ACHN (cell line): ENCODE measurements around the gene KRT77.

ENCODE experiments used
- DNase-seq: peaks from one replicate; pipeline ENCODE4 v3.0.0-alpha.2; 2015
- in situ Hi-C: cut with HindIII; loops from 2 replicates; pipeline ENCODE4 v1.10.0; 2017; ENCODE audit warnings: low sequenced_read_pairs, low pct_ligation_motif_present, low pct_unique_long_range_greater_than_20kb

KRT77 gene

DNA sequence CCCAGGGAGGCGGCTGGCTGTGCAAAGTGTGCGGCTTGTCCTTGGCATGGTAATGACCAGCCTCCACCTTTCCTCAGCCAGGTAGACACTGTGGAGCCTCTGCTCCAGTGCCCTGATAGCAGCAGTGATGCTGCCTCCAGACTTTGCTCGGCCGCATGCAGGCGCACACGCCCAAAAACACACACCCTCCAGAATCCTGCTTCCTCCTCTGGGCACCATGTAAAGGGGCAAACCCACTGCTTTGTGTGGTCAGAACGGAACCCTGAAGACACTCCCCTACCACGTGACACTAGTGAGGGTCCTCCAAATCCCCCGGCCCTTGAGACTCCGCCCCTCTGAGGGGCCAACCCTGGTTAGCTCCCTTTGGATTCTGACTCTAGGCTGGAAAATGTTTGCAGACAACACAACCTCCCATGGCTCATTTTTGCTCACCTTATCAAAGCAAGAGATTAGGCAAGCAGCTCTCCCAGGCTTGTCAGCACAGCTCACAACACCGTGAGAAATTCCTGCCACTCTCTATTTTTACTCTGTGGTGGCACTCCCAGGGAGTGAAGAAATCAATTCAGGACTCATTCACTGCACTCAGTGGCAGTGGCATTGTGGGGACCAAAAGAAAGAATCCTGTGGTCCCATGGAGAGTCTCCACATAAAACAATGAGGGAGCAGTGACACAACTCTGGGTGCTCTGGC lies 4.5 kb downstream of the KRT77 start:
- no peak for DNase-seq
- in situ Hi-C loops, result no loop called here

DNA sequence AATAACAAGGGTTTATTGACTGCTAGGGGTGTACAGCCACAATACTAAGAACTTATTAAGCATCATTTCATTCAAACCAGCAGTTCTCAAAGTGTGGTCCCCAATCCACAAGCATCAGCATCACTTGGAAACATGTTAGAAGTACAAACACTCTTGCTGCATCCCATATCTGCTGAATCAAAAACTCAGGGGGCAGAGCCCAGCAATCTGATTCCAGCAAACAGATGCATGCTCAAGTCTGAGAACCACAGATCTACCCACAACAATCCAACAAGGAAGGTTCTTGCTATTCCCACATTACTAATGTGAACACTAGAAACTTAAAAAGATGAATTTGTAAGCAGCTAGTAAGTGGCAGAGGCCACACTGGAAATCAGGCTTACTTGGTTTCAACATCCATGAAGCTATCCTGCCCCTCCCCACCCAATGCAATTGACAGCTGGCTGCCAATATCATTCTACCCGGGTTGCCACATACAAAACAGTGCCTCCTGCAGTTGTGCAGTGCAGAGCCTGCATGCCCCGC lies 6.2 kb downstream of the KRT77 start:
- DNase-seq, result no peak
- in situ Hi-C loops, result no loop called here

DNA sequence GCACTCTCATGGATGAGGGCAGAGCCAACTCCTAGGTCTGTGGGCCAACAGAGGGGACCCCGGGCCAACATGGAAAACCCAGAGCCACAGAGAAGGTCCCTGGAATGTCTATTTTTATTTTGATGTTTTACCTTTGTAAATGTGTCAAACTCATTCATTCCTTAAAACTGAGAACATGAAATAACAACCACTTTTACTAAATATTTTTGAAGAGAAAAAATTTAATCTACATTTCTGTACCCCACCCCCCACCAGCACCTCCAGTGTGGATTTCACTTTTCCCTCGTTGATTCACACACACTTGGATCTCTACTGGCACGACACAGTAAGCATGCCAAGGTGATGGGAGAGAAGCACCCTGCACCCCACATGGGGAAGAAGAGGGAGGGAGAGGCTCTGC lies 6.7 kb downstream of the KRT77 start:
- DNase-seq, result no peak
- in situ Hi-C loops, result no loop called here

DNA sequence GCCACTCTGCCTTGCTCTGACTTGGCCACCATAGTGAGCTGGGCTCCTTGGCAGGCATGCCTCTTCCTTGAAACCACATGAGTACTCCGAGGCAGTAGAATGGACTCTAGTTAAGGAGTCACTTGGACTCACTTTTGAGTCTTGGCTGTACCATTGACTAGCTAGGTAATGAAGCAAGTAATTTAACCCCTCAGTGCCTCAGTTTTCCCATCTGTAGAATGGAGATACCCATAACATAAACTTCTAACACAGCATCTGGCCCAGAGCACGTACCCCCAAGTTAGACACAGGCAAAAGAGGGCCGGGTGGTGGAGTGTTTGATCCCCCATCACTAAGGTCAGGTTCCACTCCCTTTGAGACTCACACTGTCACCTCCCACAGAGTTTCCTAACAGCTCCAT lies 8.3 kb downstream of the KRT77 start:
- in situ Hi-C loops, result no loop called here
- no peak for DNase-seq

DNA sequence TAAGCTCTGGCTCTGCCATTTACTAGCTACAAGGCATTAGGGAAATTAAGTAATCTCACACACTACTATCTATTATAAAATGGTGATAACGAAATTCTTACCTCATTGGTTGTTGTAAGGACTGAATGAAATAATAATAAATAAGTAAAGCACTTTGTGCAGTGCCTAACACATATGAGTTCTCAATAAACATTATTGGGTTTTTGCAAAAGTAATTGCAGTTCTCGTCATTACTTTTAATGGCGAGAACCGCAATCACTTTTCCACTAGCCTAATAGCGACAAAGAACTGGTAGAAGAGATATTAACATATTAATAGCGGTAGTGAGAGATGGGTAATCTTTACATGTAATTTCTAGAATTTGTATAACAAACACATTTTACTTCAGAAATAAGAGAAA lies 9.2 kb downstream of the KRT77 start:
- no peak for DNase-seq
- in situ Hi-C loops, result no loop called here

DNA sequence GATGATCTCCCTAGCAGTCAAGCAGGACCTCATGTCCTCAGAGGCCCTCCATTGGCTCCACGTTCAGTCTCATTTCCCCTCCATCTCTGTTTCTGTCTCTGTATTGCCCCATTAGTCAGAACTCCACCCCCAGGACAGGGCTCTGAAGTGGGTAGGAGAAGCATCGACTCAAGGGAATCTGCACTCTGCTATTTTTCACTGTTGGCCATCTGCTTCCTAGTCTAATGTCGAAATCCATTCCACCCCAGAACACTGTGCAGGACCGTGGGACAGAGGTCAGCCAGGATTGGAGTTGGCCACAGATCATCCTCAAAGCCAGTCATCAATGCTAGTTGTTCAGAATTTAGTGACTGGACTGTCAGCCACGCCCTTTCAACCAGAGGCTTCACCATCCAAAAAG lies 10.1 kb downstream of the KRT77 start:
- DNase-seq, result no peak
- in situ Hi-C loops, result no loop called here

DNA sequence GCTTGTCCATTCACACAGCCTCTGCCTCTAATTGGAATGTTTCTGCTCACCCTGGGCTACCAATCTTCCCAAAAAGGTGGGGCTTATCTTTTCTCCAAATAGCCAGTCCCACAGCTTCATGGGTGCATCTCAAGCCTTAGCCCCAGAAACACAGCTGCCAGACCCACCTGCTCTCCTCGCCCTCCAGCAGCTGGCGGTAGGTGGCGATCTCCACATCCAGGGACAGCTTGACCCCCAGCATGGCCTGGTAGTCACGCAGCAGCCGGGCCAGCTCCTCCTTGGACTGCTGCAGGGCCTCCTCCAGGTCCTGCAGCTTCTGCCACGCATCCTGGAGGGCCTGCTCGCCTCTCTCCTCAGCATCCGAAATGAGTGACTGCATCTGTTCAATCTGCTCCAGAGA lies 11.1 kb downstream of the KRT77 start:
- in situ Hi-C loops, result no loop called here

DNA sequence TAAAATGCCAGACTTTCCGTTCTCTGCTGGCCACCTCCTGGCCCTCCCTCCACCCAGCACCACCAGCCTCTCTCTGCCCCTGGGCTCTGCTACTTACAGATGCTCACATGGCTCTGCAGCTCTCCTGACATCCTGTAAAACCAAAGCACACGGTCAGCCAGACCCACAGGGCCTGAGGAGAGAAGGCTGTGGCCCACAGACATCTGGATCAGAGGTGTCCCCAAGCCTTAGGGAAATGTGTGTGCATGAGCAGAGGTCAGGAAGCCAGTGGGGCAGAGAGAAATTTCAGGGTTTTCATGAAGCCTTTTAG lies 11.5 kb downstream of the KRT77 start:
- in situ Hi-C loops, result no loop called here
- DNase-seq, result no peak

More for the DNA sequence above, 11.1 kb downstream of the KRT77 start:
- no peak for DNase-seq

DNA sequence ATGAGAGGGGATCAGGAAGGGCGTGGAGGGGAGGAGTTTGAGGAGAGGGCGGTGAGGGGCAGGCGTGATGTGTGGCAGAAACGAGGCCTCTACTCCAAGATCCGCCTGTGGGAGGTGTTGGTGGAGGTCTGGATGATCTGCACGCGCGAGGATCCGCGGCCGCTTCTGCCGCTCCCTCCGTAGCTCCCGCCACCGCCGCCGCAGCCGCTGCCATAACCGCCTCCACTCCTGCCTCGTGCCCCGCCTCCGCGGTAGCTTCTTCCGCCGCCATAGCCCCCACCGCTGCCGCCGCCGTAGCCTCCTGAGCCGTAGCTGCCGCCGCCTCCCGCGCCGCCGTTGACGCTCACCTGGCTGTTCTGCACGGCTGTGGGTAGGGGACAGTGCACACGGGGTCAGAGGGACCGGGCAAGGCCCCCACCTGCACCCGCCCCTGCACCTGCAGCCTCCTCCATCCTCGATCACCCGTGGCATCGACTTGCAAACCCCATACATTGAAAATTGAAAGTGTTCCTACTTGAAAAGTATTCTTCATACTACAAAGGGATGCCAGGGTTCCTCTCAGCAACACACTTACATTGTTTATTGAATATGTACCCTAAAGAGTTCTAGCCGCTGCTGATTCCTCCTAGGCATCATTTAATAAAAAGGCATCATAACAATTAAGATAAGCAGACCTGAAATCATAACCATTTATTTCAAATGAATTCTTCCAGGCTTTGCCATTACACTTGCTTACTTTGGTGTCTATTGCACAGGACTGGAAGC lies 12.1 kb downstream of the KRT77 start:
- in situ Hi-C loops, result no loop called here
- peak; percentile 22 for DNase-seq

DNA sequence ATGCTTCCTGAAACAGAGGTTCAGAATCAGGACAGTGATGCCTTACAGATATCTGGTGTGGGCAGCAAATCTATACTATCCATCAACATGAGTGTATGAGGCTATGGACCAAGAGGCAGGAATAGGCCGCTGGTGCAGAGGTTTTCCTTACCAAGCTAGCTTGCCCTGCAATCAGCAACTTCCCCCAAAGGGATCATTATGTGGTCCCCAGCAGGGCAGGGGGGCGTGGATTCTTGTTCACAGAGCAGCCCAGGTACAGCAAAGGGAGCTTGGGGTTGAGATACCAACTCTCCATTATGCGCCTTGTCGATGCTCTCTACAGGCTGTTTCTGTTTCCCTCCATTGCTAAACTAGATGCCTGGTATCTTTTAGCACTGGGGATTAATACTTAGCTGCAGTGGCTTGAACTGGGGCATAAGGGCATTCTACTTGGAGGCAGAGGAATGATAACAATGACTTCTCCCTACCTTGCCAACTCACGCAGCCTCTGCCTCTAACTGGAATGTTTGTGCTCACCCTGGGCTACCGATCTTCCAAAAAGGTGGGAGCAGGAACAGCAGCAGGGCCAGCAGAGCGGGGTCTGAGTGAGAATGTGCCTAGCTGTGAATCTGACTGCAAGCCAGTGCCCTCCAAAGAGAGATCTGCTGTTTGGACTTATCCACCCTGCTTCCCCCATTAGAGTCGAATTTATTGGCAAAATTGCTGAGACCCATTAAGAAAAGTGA lies 12.8 kb downstream of the KRT77 start:
- DNase-seq, result no peak
- in situ Hi-C loops, result no loop called here

DNA sequence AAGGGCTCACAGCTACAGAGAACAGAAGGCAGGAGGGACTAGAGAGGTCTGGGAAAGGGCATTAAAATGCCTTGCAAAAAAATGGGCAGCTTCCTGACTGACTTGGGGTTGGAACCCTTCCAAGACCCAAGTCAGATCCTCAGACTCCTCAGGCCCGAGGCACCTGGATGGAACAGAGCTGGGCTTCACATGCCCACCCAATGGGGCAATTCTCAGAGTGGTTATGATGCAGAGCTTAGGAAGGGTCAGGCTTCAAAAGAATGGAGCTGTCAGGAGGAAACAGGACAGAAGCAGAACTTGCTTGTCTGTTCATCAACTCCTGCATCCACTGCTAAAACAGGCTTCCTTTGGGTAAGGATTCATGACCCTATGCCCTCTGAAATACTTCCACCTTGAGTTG lies 13.4 kb downstream of the KRT77 start:
- in situ Hi-C loops, result no loop called here
- DNase-seq, result no peak

DNA sequence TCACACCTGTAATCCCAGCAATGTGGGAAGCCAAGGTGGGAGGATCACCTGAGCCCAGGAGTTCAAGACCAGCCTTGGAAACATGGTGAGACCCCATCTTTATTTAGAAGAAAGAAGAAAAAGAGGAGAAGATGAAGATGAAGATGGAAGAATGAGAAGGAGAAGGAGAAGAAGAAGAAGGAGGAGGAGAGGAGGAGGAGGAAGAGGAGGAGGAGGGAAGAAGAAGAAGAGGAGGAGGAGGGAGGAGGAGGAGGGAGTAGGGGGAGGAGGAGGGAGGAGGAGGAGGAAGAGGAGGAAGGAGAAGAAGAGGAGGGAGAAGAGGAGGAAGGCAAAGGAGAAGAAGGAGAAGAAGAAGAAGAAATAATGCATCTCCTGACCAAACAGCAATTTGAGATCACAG lies 14.1 kb downstream of the KRT77 start:
- in situ Hi-C loops, result no loop called here
- no peak for DNase-seq

DNA sequence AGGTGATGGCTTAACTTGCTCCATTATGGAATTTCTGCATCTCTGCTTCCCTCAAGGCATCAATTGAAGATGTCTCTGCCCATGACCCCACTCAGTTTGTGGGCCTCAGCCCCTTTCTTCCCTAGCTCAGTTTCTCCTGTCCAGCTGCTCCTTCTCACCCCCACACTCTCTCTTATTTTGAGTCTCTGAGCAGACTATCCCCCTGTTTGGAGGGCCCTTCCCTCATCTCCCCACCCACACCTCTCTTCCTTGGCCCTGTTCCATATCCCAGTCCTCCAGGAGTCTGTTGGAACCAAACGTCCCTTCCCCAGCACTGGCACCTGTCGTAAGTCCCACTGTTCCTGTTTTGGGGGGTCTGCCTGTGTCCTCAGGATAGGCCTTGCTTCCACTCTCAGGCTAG lies 14.8 kb downstream of the KRT77 start:
- in situ Hi-C loops, result no loop called here
- DNase-seq, result no peak

DNA sequence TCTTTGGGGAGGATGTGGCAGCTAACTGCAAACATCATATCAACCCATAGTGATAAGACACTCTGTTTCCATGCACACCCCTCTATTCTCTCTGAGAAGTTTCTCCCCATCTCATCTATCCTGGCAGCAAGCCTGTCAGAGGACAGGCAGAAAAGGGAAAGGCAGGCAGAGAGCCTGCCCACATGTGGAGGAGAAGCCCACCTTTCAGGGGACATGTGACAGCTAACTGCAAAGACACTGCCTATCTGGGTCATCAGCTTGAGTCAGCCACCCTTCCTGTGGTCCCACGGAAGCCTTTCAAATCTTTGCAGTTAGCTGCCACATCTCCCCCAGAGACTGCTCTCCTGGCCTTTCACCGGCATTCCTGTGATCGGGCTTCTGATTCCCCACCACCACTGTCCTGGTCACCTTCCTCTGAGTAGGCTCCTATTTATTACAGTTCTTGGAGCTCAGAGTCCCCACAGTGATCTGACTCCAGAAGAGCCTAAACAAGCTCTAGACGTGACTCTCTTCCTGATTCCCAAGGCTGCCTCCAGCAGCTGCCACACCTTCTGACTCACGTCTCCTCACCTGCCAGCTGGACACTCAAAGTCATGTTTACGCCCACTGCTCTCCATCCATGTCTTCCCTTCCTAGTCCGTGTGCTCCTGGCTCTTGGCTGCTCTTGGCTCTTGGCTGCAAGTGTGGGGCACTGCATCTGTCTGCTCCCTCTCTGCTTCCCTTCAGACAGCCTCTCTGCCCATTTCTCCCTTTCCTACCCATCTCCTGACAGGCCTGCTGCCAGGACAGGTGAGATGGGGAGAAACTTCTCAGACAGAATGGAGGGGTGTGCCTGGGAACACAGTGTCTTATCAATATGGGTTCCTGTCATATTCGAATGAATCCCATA lies 15.6 kb downstream of the KRT77 start:
- DNase-seq, result no peak
- in situ Hi-C loops, result no loop called here

DNA sequence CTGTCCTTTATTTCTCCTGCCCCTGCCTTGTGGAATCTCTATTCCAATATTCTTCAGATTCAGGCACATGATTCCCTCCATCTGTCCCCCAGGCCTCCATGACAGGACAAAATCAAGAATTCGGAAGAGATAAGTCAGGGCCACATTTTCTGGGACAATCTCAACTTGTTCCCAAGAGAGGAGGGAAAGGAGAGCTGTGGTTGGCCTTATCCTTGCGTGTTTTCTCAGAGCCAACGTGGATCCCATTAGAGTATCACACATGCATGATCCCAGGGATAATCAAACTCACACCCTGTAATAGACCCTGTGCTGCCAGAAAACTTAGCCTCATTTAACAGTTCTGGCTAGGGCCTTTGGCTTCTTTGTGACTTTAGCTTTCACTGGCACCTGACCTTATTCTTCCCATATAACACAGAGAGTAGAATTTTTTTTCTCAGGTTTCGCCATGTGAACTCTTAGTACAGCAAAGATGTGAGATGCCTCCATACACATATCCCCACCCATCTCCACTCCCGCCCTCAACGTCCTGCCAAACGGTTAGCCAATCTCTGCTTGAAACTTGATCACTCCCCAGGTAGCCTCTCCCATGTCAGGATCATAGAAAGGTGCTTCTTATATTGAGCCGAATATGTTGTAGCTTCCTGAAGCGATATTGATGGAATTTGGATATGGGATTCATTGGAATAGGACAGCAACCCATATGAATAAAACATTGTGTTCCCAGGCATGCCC lies 16.4 kb downstream of the KRT77 start:
- DNase-seq, result no peak
- in situ Hi-C loops, result no loop called here

DNA sequence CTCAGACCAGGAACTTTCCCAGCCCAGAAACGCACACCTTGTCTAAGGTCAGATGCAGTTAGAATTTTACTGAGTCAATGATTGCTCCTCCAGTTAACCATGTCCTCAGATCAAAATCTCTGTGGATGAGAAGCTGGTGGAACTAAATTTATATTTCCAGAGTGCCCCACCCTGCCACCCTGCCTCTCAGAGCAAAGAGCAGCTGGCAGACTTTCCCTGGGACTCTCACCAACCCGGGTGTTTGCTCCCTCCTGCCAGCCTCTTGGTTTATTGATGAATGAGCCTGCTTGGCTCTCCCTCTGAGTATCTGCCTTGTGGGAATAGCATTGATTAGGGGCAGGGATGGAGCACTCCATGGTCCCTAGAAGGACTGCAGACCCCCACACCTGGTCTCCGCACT lies 17.3 kb downstream of the KRT77 start:
- no peak for DNase-seq
- in situ Hi-C loops, result no loop called here

DNA sequence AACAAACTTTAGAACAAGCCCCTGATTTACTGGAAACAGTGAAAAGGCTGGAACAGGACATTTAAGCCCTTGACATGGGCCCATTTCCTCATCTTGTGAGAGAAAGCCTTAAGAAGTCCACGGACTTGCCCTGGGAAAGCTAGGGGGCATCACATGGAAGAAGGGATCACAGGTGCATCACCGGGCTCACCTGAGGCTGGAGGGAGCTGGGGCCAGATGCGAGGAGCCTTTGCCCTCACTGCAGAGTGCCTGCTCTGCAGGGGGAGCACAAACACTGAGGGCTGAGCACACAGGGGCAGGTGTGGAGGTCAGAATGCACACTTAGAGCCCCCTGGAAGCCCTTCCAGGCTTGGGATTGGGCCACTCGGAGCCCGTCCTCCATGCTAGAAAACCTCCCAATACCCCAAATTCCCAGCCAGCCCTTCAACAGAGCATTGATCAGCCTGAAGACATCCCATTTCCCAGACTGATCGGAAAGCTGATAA lies 17.9 kb downstream of the KRT77 start:
- no peak for DNase-seq
- in situ Hi-C loops, result no loop called here

DNA sequence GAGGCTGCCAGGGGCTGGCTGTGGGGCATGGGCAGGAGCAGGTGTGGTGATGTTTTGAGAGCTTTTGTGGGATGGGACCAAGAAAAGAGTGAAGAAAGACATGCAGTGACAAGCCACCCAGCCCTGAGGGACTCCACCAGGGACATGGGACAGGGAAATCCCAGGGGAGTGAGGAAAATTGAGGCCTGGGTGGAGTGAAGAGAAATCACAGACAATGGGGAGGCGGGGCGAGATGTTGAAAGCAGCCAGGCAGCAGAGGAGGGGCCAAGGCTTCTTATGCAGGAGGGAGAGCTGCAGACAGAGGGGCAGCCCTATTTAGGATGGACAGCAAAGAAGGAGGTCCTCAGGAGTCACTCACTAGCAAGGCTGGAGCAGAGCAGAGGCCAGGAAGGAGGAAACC lies 18.9 kb downstream of the KRT77 start:
- in situ Hi-C loops, result no loop called here
- no peak for DNase-seq
